Left ventricle myocardium superior (tissue), 1 donor: Measurements from ENCODE around the gene METTL22. TPM values are rescaled to one million over a fixed set of nuclear protein-coding genes. Genes with fewer than 3 reads are reported as not detected.
A peak's percentile ranks its signal among the peaks of the same experiment; 100 is the strongest.

Experiments
- ATAC-seq: fragments of 200-7000 bp; cut with Tn5 transposase; one replicate; pipeline ENCODE4 v1.9.1; 2020; ENCODE audit warnings: mild to moderate bottlenecking, moderate library complexity
- DNase-seq: peaks from one replicate; pipeline ENCODE4 v3.0.0-alpha.2; 2020
- intact Hi-C: fragments of 100-400 bp; cut with micrococcal nuclease; formaldehyde crosslinking; loops from one replicate; pipeline ENCODE4 v1.11.0; 2022
- total RNA-seq: library from RNA; stranded (reverse); fragmentation: NEBNext Ultra II Directional; extraction: Animal tissue kit (Norgen Biotek cat#: 25700); gene quantifications from one replicate; pipeline ENCODE4 v1.2.1, GENCODE V29; 2021
- donor health status: DM: no; HTN: yes; CAD: no; lungs with severe emphysema.

The METTL22 gene
- total RNA-seq, 1 donor from 2014 or later, result 28.6 TPM

DNA sequence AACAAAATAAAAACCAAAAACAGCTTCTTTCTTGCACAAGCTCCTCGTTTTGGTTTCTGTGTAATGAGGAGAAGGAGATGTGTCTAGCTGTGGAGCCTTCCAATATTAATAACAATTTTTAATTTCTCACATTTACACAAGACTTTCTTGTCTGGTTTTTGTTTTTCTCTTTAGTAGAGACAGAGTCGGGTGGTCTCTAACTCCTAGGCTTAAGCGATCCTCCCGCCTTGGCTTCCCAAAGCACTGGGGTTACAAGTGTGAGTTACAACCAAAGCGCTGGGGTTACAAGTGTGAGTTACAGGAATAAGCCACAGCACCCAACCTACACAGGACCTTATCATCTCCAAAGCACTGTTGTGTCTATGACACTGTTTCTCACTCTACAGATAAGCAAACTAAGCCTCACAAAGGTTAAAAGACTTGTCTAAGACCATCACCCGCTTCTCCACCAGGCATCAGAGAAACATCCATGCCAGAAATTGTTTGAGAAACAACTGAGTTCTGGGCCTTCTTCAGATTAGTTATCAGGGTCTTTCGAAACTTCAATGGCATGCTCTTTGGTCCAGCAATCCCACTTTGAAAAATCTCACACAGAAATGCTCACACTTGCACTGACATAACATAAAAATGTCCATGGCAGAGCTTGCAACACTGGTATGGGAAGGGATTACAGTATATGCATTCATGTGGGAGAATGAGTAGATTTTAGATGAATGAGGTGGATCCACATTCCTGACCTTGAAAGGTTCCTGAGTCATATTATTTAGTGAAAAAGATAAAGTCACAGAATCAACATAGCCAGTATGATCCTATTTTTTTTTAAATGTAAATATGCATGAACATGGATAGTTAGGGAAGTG lies 56.8 kb downstream of the METTL22 start:
- intact Hi-C loops, result no loop called here
- DNase-seq (no peak), ATAC-seq (no peak)

DNA sequence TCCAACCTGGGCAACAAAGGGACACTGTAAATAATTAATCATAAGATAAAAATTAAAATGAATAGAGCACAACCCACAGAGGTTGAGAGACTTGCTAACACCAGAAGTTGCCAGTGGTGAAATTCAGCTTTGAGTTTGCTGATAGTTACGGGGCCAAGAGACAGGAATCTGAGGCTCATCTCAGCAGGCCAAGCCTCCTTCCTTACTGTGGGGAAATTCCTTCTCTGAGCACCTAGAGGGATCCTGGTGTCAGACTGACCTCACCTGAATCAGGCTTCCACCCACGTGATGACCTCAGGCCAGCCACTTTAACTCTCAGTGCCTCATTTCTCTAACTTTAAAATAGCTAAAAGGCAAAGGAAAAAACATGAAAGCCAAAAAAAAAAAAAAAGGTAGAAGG lies 57.7 kb downstream of the METTL22 start:
- intact Hi-C loops, result no loop called here
- no peak for DNase-seq
- ATAC-seq, result no peak

DNA sequence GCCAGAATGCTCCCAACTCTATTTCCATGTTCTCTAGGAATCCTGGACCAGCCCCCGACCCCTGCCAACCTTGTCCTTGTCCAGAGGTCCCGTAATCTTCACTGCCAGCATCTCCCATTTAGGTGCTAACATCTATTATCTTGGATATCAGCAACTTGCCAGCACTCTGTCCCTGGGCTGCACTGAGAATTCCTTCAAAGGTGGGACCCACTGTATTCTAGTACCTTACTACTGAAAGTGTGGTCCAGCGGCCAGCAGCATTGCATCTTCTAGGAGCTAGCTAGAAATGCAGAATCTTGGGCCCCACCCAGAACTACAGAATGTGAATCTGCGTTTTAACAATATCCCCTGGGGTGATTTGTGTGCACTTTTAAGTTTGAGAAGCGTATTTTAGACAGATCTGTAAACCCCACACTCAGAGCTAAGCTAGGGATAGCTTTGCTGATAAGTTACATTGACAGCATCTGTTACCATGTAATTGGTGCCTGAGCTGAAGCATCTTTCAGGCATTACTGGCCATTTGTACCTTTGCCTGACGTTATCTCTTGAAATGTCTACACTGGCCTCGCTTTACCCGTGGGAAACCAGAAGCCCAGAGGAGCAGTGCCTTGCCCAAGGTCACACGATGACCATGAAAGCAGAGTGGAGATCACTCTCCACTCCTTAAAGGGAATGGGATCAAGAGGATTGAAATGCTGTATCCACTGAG lies 61.2 kb downstream of the METTL22 start:
- ATAC-seq, result no peak
- no peak for DNase-seq
- intact Hi-C loops, result no loop called here

DNA sequence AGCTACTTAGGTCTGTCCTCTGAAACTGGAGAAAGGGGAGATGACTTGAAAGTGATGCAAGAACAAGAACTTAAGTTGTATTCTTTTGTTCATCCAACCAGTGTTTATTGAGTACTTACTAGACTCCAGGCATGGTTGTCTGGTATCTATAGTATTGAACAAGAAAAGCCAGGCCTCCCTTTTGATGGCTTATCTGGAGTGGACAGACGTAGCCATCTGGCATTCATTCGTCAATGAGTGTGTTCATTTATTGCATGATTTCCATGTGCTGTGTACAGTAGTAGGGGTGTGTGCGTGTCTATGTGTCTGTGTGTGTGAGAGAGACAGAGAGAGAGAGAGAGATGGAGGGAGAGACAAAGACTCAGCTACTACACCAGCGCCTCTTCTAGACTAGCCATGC lies 62.1 kb downstream of the METTL22 start:
- intact Hi-C loops, result no loop called here
- ATAC-seq, result no peak

DNA sequence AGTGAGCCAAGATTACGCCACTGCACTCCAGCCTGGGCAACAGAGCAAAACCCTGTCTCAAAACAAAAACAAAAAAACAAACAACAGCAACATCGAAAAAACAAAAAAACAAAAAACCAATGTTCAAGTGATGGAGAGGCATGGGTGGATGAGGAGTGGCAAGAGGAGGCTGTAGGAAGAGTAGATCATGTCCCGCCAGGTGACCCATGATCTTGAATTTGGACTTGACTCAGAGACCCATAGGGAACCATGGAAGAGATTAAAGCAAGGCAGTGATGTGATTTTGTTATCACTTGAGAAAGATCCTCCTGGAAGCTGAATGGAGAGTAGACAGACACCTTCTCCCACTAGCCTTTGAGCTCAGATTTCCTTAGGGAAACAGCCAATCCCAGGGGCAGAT lies 64.1 kb downstream of the METTL22 start:
- ATAC-seq, result no peak
- intact Hi-C loops, result no loop called here
- no peak for DNase-seq

More for the DNA sequence above, 62.1 kb downstream of the METTL22 start:
- DNase-seq, result no peak

DNA sequence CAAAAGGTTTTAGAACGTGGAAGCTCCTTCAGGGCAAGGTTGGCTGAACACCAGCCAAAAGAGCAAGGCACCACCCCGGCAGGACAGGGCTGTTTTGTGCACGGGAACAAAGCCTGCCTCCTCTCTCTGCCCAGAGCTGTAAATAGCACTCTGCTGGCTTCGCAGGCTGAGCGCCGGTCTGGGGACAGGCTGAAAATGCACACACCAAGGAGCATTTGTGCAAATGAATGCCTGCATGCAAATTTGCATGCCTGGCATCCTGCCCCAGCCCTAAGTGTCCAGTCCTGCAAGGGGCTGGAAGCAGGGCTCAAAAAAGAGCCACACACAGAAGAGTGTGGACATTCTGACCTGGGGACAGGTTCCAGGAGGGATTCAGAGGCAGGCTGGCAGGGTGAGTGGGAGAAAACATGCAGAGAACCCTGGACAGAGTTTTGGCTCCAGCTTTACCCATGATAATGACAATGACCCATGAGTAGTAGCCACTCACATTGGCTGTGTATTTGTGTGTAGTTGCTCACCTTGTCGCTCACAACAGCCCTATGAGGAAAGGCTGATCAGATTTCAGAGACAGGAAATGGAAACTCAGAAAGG lies 64.6 kb downstream of the METTL22 start:
- DNase-seq (peak; percentile 71), ATAC-seq (peak; percentile 97)
- intact Hi-C loops, result no loop called here

DNA sequence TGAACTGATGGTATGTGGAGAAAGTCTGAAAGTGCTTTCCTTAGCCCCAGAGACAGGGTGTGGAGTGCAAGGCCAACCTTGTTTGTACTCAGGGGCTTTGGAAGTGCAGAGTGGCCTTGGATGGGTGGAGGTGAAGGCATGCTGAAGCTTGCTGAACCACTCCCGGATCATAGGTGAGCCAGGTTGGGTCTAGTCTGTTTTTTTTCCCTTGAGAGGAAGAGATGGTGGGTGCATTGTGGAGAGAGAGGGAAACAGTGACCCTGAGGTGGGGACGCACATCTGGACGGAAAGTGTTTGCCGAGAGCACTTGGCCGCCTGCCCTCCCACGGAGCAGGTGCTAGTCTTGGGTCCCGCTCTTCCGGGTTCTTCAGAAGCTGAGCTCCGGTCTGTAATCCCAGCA lies 65.4 kb downstream of the METTL22 start:
- DNase-seq, result no peak
- intact Hi-C loops, result no loop called here
- ATAC-seq, result no peak

DNA sequence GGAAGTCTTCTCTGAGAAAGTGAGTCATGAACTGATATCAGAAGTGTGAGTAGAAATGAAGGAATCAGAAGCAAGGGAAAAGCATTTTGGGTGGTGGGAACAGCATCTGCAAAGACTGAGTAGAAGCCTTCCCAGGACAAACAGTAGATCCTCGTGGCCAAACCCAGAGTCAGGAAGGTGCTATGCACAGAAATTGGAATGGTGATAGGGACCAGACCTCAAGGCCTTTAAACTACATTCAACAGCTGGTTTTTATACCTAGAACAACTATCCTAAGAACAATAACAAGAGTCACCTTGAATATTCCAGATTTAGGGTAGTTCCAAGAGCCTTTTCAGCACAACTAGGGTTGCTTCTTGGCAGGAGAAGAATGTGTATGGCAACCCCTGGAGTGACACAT lies 68.2 kb downstream of the METTL22 start:
- intact Hi-C loops, result no loop called here
- DNase-seq (no peak), ATAC-seq (no peak)

DNA sequence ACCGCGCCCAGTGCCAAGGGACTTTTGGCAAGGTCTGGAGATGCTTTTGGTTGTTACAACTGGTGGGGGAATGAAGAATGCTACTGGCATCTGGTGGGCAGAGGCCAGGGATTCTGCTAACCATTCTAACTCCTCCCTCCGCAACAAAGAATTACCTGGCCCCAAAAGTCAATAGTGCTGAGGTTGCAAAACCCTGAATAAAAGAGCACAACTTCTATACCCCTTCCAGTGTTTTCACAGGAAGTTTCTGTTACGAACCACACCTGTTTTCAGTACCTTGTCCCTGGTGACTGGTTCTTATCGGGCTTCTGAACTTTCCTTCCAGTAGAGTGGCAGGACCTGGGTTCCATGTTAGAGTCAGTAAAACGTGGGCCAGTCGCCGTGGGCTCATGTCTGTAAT lies 70.2 kb downstream of the METTL22 start:
- DNase-seq, result no peak
- no peak for ATAC-seq
- intact Hi-C loops, result no loop called here

DNA sequence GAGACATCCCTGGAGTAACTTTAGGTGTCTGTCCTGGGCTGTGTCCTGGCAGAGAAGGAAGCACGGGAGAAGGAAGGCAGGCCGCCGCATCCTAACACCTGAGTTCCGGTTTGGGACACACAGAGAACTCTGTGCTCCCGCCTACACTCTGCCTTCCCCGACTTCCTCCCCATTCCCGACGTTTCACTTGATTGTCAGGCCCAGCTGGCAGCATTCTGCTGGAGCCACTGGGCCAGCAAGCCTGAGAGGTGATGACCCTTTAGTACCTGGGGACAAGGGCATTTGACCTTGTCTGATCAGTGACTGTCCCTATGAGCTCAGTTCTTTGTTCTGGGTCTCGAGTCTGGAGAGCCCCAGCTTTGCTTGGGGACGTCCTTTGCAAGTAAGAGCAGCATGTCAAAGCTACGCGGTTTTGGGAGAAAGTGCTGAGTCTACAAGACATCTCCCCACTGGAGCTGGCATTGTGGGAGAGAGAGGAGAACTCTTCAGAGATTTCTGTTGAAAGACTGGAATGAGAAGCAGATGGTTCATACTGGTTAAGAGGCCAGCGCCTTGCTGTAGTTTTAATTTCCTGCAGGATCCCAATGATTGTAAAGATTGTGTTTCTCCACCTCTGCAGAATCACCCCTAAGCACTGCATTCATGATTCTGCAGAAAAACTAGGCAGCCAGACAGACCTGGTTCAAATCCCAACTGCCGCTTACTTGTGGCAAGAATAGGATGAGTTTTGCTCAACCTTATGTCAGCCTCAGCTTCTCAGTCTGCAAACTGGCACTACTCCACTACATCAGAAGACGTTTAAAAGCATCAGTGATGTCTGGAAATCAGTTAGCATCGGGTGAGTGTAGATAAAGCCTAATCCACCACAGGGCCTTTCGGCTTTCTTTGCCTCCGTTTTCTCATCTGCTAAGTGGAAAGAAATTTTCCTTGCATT lies 73.6 kb downstream of the METTL22 start:
- DNase-seq (no peak), ATAC-seq (no peak)
- intact Hi-C loops, result no loop called here

DNA sequence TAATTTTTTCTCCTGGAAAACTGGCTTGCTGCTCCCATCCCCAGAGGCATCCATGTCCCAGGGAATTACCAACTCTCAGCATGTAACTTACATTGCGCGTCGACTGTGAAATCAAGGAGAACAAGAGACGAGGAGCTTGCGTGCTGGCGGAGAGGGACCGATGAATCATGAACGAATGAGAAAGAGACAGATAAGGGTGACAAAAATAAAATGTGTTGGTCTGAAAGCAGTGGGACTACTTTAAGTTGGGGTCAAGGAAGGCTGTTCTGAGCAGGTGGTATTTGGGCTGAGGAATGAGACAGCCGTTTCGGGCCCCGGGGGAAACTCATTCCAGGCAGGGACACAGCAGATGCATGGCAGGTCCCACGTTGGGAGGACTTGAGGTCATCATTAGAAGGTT lies 75.4 kb downstream of the METTL22 start:
- intact Hi-C loops, result no loop called here
- ATAC-seq (no peak), DNase-seq (no peak)

DNA sequence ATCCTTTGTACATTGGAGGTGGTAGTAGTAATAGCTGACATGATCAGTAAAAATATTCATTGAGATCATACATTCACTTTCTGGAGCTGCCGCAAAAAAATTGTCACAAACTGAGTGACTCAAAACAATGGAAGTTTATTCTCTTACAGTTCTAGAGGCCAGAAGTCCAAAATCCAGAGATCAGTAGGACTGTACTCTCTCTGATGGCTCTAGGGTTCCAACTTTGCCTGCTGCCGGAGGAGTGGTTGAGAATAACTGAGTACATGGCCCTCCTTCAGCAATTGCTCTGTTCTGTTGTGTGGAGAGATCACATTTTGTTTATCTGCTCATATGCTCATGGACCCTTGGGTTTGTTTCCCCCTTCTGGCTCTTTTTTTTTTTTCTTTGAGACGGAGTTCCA lies 76.5 kb downstream of the METTL22 start:
- DNase-seq, result no peak
- no peak for ATAC-seq
- intact Hi-C loops, result no loop called here

Other genes starting within 250 kb of the METTL22 start
- gene TMEM114, start 31.2 kb upstream of the METTL22 start, total RNA-seq, result not detected
- gene ABAT, start 52.9 kb downstream of the METTL22 start, total RNA-seq, result 2.6 TPM
- gene TMEM186, start 175.9 kb downstream of the METTL22 start, total RNA-seq, result 13.0 TPM
- 15.3 TPM for gene PMM2, start 176.1 kb downstream of the METTL22 start, total RNA-seq
- 23.8 TPM for gene CARHSP1, start 247.3 kb downstream of the METTL22 start, total RNA-seq